HepG2 (cell line): ENCODE measurements around the gene DCP1B. TPM values are rescaled to one million over a fixed set of nuclear protein-coding genes. Genes with fewer than 3 reads are reported as not detected.

Experiments used
- BCLAF1 ChIP-seq: fragments of 450-650 bp; IDR thresholded peaks from 2 replicates; pipeline ENCODE4 v1.6.1; 2017; ENCODE audit warnings: mild to moderate bottlenecking
- HNRNPH1 ChIP-seq: fragments of 200-400 bp; formaldehyde crosslinking; optimal IDR thresholded peaks from 2 replicates; pipeline ENCODE3; 2017; ENCODE audit warnings: mild to moderate bottlenecking, low read depth, low read length
- TOE1 ChIP-seq: sonication (generic); formaldehyde crosslinking; IDR thresholded peaks from 2 replicates; pipeline ENCODE4 v1.4.0; 2020; ENCODE audit warnings: mild to moderate bottlenecking, missing genetic modification reagents
- YEATS2 ChIP-seq: sonication (generic); formaldehyde crosslinking; IDR thresholded peaks from 2 replicates; pipeline ENCODE4 v1.4.0; 2020; ENCODE audit warnings: missing genetic modification reagents, borderline replicate concordance
- ZBED4 ChIP-seq: sonication (generic); formaldehyde crosslinking; IDR thresholded peaks from 2 replicates; pipeline ENCODE4 v1.4.0; 2020; ENCODE audit warnings: missing genetic modification reagents, borderline replicate concordance
- ZNF33A ChIP-seq: sonication (generic); formaldehyde crosslinking; IDR thresholded peaks from 2 replicates; pipeline ENCODE4 v1.5.1; 2020; ENCODE audit warnings: missing genetic modification reagents, mild to moderate bottlenecking, moderate library complexity, borderline replicate concordance
- ZNF598 ChIP-seq: sonication (generic); formaldehyde crosslinking; IDR thresholded peaks from 2 replicates; pipeline ENCODE4 v1.5.1; 2020; ENCODE audit warnings: mild to moderate bottlenecking, missing genetic modification reagents, borderline replicate concordance
- ZNF761 ChIP-seq: sonication (generic); formaldehyde crosslinking; conservative IDR thresholded peaks from 2 replicates; pipeline ENCODE4 v1.4.0; 2020; ENCODE audit warnings: mild to moderate bottlenecking, missing genetic modification reagents
- polyA plus RNA-seq, 8 experiments: library from polyadenylated mRNA; depleted of rRNA in 3 of 8; stranded (reverse) in 7 of 8; unstranded in 1 of 8; fragments of >200 nt; fragmentation: Illumina TruSeq in 4 of 8; extraction: Trizol in 4 of 8; gene quantifications; 2 replicates each; pipeline versions ENCODE4 v1.2.1 to v1.2.3, GENCODE V29; 2011 to 2016; ENCODE audit warnings: low read depth in 4 of 8, missing spikeins in 1 of 8, mixed read lengths in 1 of 8; ENCODE audit not compliant: insufficient read depth in 1 of 8
- total RNA-seq, 5 experiments: library from RNA; depleted of rRNA; stranded (reverse); fragments of >200 nt; fragmentation: Illumina TruSeq; extraction: Trizol; gene quantifications; 2 replicates each; pipeline ENCODE4 v1.2.3, GENCODE V29; 2016; ENCODE audit warnings: low read depth in 1 of 5
- TF ChIP-seq, protein P1 (sequence below), 2 experiments: fragments of 450-650 bp in 1 of 2; sonication (generic) in 1 of 2; formaldehyde crosslinking in 1 of 2; IDR thresholded peaks; 2 replicates each; pipeline versions ENCODE4 v1.6.1 to v1.8.0; 2016 to 2022; ENCODE audit warnings: antibody characterized with exemption in 1 of 2, mild to moderate bottlenecking in 1 of 2, missing genetic modification reagents in 1 of 2
- TF ChIP-seq, protein P2 (sequence below): sonication (generic); formaldehyde crosslinking; IDR thresholded peaks from 2 replicates; pipeline ENCODE4 v1.5.0; 2020; ENCODE audit warnings: mild to moderate bottlenecking, missing genetic modification reagents

The DCP1B gene
- total and polyA plus RNA-seq, 2 of the 13 experiments (the other 11 are each of a cell fraction or from before 2014, with no cell fraction given): 11.4 to 27.2 TPM

- TF ChIP-seq, protein P1, sequence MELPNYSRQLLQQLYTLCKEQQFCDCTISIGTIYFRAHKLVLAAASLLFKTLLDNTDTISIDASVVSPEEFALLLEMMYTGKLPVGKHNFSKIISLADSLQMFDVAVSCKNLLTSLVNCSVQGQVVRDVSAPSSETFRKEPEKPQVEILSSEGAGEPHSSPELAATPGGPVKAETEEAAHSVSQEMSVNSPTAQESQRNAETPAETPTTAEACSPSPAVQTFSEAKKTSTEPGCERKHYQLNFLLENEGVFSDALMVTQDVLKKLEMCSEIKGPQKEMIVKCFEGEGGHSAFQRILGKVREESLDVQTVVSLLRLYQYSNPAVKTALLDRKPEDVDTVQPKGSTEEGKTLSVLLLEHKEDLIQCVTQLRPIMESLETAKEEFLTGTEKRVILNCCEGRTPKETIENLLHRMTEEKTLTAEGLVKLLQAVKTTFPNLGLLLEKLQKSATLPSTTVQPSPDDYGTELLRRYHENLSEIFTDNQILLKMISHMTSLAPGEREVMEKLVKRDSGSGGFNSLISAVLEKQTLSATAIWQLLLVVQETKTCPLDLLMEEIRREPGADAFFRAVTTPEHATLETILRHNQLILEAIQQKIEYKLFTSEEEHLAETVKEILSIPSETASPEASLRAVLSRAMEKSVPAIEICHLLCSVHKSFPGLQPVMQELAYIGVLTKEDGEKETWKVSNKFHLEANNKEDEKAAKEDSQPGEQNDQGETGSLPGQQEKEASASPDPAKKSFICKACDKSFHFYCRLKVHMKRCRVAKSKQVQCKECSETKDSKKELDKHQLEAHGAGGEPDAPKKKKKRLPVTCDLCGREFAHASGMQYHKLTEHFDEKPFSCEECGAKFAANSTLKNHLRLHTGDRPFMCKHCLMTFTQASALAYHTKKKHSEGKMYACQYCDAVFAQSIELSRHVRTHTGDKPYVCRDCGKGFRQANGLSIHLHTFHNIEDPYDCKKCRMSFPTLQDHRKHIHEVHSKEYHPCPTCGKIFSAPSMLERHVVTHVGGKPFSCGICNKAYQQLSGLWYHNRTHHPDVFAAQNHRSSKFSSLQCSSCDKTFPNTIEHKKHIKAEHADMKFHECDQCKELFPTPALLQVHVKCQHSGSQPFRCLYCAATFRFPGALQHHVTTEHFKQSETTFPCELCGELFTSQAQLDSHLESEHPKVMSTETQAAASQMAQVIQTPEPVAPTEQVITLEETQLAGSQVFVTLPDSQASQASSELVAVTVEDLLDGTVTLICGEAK (IDR thresholded peaks at IDR 0.05): no peak
- TF ChIP-seq, protein P1 (CRISPR knock-in tag; IDR thresholded peaks at IDR 0.05): no peak
- no peak for TF ChIP-seq TOE1 (CRISPR knock-in tag)
- no peak for TF ChIP-seq BCLAF1
- TF ChIP-seq ZBED4: 0 out of 2 replicates have a peak, but pooled peaks have one; percentile 33
- peak; percentile 14; the same call in 1 of the 2 replicates for TF ChIP-seq YEATS2 (CRISPR knock-in tag)
- no peak for TF ChIP-seq HNRNPH1
- no peak for TF ChIP-seq ZNF598 (CRISPR knock-in tag)
- TF ChIP-seq ZNF761 (CRISPR knock-in tag): no peak
- TF ChIP-seq ZNF33A (CRISPR knock-in tag): no peak
- TF ChIP-seq, protein P2, sequence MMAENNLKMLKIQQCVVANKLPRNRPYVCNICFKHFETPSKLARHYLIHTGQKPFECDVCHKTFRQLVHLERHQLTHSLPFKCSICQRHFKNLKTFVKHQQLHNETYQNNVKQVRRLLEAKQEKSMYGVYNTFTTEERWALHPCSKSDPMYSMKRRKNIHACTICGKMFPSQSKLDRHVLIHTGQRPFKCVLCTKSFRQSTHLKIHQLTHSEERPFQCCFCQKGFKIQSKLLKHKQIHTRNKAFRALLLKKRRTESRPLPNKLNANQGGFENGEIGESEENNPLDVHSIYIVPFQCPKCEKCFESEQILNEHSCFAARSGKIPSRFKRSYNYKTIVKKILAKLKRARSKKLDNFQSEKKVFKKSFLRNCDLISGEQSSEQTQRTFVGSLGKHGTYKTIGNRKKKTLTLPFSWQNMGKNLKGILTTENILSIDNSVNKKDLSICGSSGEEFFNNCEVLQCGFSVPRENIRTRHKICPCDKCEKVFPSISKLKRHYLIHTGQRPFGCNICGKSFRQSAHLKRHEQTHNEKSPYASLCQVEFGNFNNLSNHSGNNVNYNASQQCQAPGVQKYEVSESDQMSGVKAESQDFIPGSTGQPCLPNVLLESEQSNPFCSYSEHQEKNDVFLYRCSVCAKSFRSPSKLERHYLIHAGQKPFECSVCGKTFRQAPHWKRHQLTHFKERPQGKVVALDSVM (CRISPR knock-in tag): no peak
Observed at GRCh38 chr12:1993871-1994371, 10.3 kb downstream of the DCP1B start (continued).
